Endothelial cell of umbilical vein (primary cell): ENCODE measurements around the gene HP1BP3. TPM values are rescaled to one million over a fixed set of nuclear protein-coding genes. Genes with fewer than 3 reads are reported as not detected.

Source experiments
- BruUV-seq: library from RNA; stranded (reverse); fragments of 400-500 nt; replicated peaks from 2 replicates; lab custom pipeline; 2021; lab: Mats Ljungman, UMichigan
- CTCF ChIA-PET: fragments of 300-600, 350-600 bp; sonication (Branson Sonifier 250); formaldehyde crosslinking; loops from one replicate; lab custom pipeline; 2021; ENCODE audit warnings: antibody characterized with exemption, inconsistent platforms; lab: Charles Lee
- POLR2A ChIA-PET: fragments of 300-600, 350-600 bp; sonication (Branson Sonifier 250); formaldehyde crosslinking; loops from one replicate; lab custom pipeline; 2021; ENCODE audit warnings: antibody characterized with exemption, inconsistent platforms; lab: Charles Lee
- DNase-seq: peaks from one replicate; pipeline ENCODE4 v3.0.0-alpha.2; 2011; ENCODE audit warnings: low read depth, low spot score
- FAIRE-seq: peaks from 2 replicates; lab custom pipeline; 2011; peaks lifted over from hg19 to GRCh38; lab: Jason Lieb, UNC
- H2AFZ ChIP-seq: 2 replicates; pipeline ENCODE4 v1.6.0; 2012; ENCODE audit warnings: low read depth, low read length, control low read depth, inconsistent platforms
- H3K27ac ChIP-seq: 2 replicates; pipeline ENCODE4 v1.5.1; 2011; ENCODE audit warnings: low read depth, mild to moderate bottlenecking, control low read depth, low read length, moderate library complexity; ENCODE audit not compliant: insufficient read depth
- H3K27me3 ChIP-seq, 2 experiments: 2 replicates each; pipeline versions ENCODE4 v1.6.0 to v1.6.1; 2011; ENCODE audit warnings: low read length in 2 of 2, mixed read lengths in 1 of 2; ENCODE audit not compliant: control insufficient read depth in 2 of 2, insufficient read depth in 2 of 2
- H3K36me3 ChIP-seq, 2 experiments: 2 replicates in 1 of 2; 3 replicates in 1 of 2; pipeline ENCODE4 v1.5.1; 2011; ENCODE audit warnings: low read length in 2 of 2, mild to moderate bottlenecking in 1 of 2, moderate library complexity in 1 of 2; ENCODE audit not compliant: control insufficient read depth in 2 of 2, insufficient read depth in 2 of 2; ENCODE audit errors: extremely low read depth in 1 of 2
- H3K4me1 ChIP-seq: 3 replicates; pipeline ENCODE4 v1.5.1; 2011; ENCODE audit warnings: mild to moderate bottlenecking, low read length; ENCODE audit not compliant: control insufficient read depth, insufficient read depth; ENCODE audit errors: extremely low read depth
- H3K4me2 ChIP-seq: 2 replicates; pipeline ENCODE4 v1.6.1; 2011; ENCODE audit warnings: low read length, control low read depth, mixed read lengths; ENCODE audit not compliant: insufficient read depth
- H3K4me3 ChIP-seq, 3 experiments: fragments of 200-600 bp in 1 of 3; sonication (generic), shearing (Covaris generic) in 1 of 3; replicated peaks in 1 of 3; 2 replicates each; pipeline ENCODE4 v1.5.1; 2011 to 2016; ENCODE audit warnings: control low read depth in 3 of 3, low read length in 3 of 3, mild to moderate bottlenecking in 2 of 3, inconsistent platforms in 1 of 3, low read depth in 1 of 3, moderate library complexity in 1 of 3; ENCODE audit not compliant: insufficient read depth in 1 of 3
- H3K79me2 ChIP-seq: 2 replicates; pipeline ENCODE4 v1.6.0; 2012; ENCODE audit warnings: low read length, inconsistent platforms; ENCODE audit not compliant: control insufficient read depth, insufficient read depth
- H3K9ac ChIP-seq: replicated peaks from 2 replicates; pipeline ENCODE3; 2011; ENCODE audit warnings: low read length, control low read depth; ENCODE audit not compliant: insufficient read depth; ENCODE audit errors: extremely low read depth
- H3K9me1 ChIP-seq: replicated peaks from 3 replicates; pipeline ENCODE4 v1.6.0; 2011; ENCODE audit warnings: mild to moderate bottlenecking, low read length; ENCODE audit not compliant: control insufficient read depth, insufficient read depth; ENCODE audit errors: extremely low read depth
- H3K9me3 ChIP-seq: replicated peaks from 2 replicates; pipeline ENCODE4 v1.5.1; 2012; ENCODE audit warnings: low read length, inconsistent platforms; ENCODE audit not compliant: control insufficient read depth, insufficient read depth
- H4K20me1 ChIP-seq: replicated peaks from 2 replicates; pipeline ENCODE3; 2011; ENCODE audit warnings: mild to moderate bottlenecking, low read length; ENCODE audit not compliant: control insufficient read depth, insufficient read depth; ENCODE audit errors: extremely low read depth
- EZH2 ChIP-seq: IDR thresholded peaks from 2 replicates; pipeline ENCODE4 v1.6.1; 2012; ENCODE audit warnings: borderline replicate concordance, low read depth, mild to moderate bottlenecking, moderate library complexity, low read length, inconsistent platforms; ENCODE audit not compliant: severe bottlenecking
- FOS ChIP-seq: IDR thresholded peaks from 2 replicates; pipeline ENCODE4 v1.6.1; 2011; ENCODE audit warnings: mild to moderate bottlenecking, low read length, moderate library complexity, borderline replicate concordance; ENCODE audit not compliant: insufficient read depth
- GATA2 ChIP-seq: IDR thresholded peaks from 2 replicates; pipeline ENCODE4 v1.7.0; 2011; ENCODE audit warnings: low read depth, mild to moderate bottlenecking, moderate library complexity, mixed read lengths, low read length; ENCODE audit not compliant: insufficient read length, insufficient read depth
- JUN ChIP-seq: IDR thresholded peaks from 2 replicates; pipeline ENCODE4 v1.6.1; 2011; ENCODE audit warnings: borderline replicate concordance, low read depth; ENCODE audit not compliant: insufficient read length, insufficient read depth
- MYC ChIP-seq: IDR thresholded peaks from one replicate; pipeline ENCODE4 v1.6.1; 2011; ENCODE audit warnings: mild to moderate bottlenecking, low read depth, low read length
- POLR2A ChIP-seq: IDR thresholded peaks from 2 replicates; pipeline ENCODE4 v1.6.1; 2012; ENCODE audit warnings: low read depth, mild to moderate bottlenecking, control low read depth, low read length
- POLR2AphosphoS5 ChIP-seq: IDR thresholded peaks from 2 replicates; pipeline ENCODE4 v1.6.1; 2012; ENCODE audit warnings: low read depth, mild to moderate bottlenecking, control low read depth, low read length, moderate library complexity; ENCODE audit not compliant: insufficient read depth
- dilution Hi-C: fragments of 300-500 bp; cut with MboI; formaldehyde crosslinking; loops from one replicate; pipeline ENCODE4 v1.15.0; 2019; ENCODE audit warnings: low sequenced_read_pairs; ENCODE audit not compliant: extremely low pct_ligation_motif_present
- intact Hi-C: fragments of 100-400 bp; cut with micrococcal nuclease; formaldehyde crosslinking; loops from one replicate; pipeline ENCODE4 v1.10.0; 2022
- polyA plus RNA-seq, 4 experiments: library from polyadenylated mRNA; depleted of rRNA in 3 of 4; stranded (reverse) in 3 of 4; unstranded in 1 of 4; fragments of >200 nt; gene quantifications; 2 replicates each; pipeline versions ENCODE4 v1.2.1 to v1.2.3, GENCODE V29; 2011 to 2012; ENCODE audit warnings: missing spikeins in 1 of 4
- total RNA-seq: library from RNA; stranded (reverse); gene quantifications from 2 replicates; pipeline ENCODE4 v1.2.3, GENCODE V29; 2021
- TF ChIP-seq, protein P1 (sequence below), 2 donors: IDR thresholded peaks; 1 replicate in 1 of 2; 2 replicates in 1 of 2; pipeline ENCODE4 v1.5.1; 2011; ENCODE audit warnings: low read length in 2 of 2, mild to moderate bottlenecking in 2 of 2, moderate library complexity in 2 of 2, control low read depth in 1 of 2, inconsistent platforms in 1 of 2, low read depth in 1 of 2; ENCODE audit not compliant: insufficient read depth in 1 of 2; ENCODE audit errors: extremely low read depth in 1 of 2
- TF ChIP-seq, protein P2 (sequence below): IDR thresholded peaks from 2 replicates; pipeline ENCODE4 v1.6.1; 2011; ENCODE audit not compliant: insufficient read depth, insufficient read length

HP1BP3 gene
- total and polyA plus RNA-seq, 2 donors (not counting 3 experiments of a cell fraction or from before 2014, with no cell fraction given): 87.2 to 231 TPM

DNA sequence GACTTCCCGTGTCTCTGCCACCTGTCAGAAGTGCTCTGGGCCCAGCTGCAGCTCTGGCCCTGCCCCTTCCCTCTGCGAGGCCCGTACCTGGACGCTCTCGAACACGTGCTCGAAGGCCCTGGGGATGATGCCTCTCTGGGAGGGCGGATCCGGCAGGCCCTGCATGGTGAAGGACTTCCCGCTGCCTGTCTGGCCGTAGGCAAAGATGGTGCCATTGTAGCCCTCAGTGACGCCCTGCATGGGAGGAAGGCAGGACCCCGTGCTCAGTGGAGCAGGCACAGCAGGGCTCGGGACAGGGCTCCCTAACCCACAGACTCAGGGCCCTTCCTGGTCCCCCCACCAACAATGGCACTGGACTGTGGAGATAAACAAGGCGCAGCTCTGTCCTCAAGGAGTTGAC is 71.7 kb downstream of the HP1BP3 start:
- Histone ChIP-seq H3K27ac (no peak overlapping the region), H3K9ac (no peak overlapping the region), H3K79me2 (no peaks in the 10 kb centered on the region), H3K9me3 (no peaks in the 10 kb centered on the region), H2AFZ (no peak overlapping the region), H3K4me2 (no peak overlapping the region), H3K4me3 (no peak overlapping the region), H4K20me1 (no peaks in the 10 kb centered on the region), H3K4me1 (no peaks in the 10 kb centered on the region), H3K36me3 (no peaks in the 10 kb centered on the region), H3K27me3 (peaks cover 0 to 5% of the 10 kb centered on the region in 2 experiments), H3K9me1 (no peaks in the 10 kb centered on the region)
- CTCF ChIA-PET: interaction anchor here (3.0 kb wide), 1 partner anchor 19 kb away, joined by 14 read pairs; no protein-coding TSS in a partner anchor
- POLR2A ChIA-PET: no interaction called here
- TF ChIP-seq MYC (no peak), FOS (no peak), POLR2A (no peak), EZH2 (no peak), GATA2 (no peak), JUN (no peak), POLR2AphosphoS5 (no peak)
- TF ChIP-seq, protein P1, sequence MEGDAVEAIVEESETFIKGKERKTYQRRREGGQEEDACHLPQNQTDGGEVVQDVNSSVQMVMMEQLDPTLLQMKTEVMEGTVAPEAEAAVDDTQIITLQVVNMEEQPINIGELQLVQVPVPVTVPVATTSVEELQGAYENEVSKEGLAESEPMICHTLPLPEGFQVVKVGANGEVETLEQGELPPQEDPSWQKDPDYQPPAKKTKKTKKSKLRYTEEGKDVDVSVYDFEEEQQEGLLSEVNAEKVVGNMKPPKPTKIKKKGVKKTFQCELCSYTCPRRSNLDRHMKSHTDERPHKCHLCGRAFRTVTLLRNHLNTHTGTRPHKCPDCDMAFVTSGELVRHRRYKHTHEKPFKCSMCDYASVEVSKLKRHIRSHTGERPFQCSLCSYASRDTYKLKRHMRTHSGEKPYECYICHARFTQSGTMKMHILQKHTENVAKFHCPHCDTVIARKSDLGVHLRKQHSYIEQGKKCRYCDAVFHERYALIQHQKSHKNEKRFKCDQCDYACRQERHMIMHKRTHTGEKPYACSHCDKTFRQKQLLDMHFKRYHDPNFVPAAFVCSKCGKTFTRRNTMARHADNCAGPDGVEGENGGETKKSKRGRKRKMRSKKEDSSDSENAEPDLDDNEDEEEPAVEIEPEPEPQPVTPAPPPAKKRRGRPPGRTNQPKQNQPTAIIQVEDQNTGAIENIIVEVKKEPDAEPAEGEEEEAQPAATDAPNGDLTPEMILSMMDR (IDR thresholded peaks at IDR 0.05; ENCODE audit: extremely low read depth in 1 of 2, insufficient read depth in 1 of 2, low read depth in 1 of 2, low read length in 2 of 2): no peak
- TF ChIP-seq, protein P2, sequence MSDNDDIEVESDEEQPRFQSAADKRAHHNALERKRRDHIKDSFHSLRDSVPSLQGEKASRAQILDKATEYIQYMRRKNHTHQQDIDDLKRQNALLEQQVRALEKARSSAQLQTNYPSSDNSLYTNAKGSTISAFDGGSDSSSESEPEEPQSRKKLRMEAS: no peak
- no TSS peak for BruUV-seq
- FAIRE-seq (no peak), DNase-seq (no peak)
- dilution Hi-C loops (no loop called here), intact Hi-C loops (no loop called here)
